Measurements from ENCODE around the gene RNASE12.

Gene RNASE12

DNA sequence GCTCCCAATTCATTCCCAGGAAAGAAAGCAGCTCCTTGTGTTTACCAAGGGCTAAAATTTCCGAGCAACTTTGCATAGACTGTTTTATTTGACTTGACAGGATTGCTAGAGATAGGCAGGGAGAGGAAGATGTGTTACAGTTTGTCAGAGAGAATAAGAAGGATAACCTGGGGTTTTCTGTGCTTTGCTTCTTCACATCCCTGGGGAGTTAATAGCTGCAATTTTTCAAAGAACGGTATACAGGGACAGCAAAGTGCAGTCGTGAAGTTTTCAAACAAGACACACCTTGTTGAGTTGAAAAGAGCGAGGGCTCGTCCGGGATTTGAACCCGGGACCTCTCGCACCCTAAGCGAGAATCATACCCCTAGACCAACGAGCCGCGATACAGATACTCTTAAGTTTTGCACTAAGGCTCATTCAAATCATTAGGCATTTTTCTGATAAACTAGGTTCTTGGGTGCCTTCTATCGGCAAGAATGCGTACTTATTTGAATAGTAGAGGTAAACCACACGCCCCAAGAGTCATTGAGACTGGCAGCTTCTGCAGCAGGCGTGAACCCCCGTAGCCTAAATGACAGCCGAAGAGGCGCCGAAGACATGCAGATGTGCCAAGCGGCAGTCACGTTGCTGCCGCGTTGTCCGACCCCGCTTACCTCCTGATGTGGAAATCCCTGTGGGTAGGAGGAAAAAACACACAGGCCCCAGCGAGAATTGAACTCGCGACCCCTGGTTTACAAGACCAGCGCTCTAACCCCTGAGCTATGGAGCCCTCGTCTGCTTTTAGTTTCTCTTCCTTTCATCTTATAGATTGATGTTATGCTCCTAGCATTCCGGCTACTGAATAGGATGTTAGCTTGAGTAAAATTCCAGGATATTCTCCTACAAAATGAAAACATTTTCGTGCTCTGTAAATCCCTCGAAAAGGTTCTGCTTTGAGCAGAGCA lies 22.2 kb upstream of the RNASE12 start:
- ChIA-PET POLR2A (interaction anchor here (0.7 to 2.5 kb wide), 8 partner anchors 18 to 270 kb away, joined by 3 to 16 read pairs (median 6); partner anchors contain the start of genes PARP2, PIP4P1 and PNP), CTCF (interaction anchor here (0.6 to 2.6 kb wide), 15 partner anchors 10 to 297 kb away, joined by 3 to 22 read pairs (median 3); partner anchors contain the start of gene PARP2)
- Histone ChIP-seq H3K27ac (ENCODE audit: extremely low read depth, low read depth, low read length) (peak overlapping the region; percentile 74), H3K4me3 (ENCODE audit: low read depth, low read length) (peak overlapping the region; percentile 81), H3K4me1 (ENCODE audit: control insufficient read depth, insufficient read depth, low read length) (peaks cover 13% of the 10 kb centered on the region), H3K9me3 (ENCODE audit: control insufficient read depth, insufficient read depth, low read depth, low read length) (no peaks in the 10 kb centered on the region), H3K36me3 (ENCODE audit: control insufficient read depth in 2 of 2, insufficient read depth in 1 of 2, low read length in 2 of 2) (no peaks in the 10 kb centered on the region)
- TF ChIP-seq ZNF114 (tag by site-specific recombination; IDR thresholded peaks at IDR 0.05) (no peak), ZNF626 (tag by site-specific recombination; IDR thresholded peaks at IDR 0.05) (0 out of 2 replicates have a peak, but pooled peaks have one; percentile 43), ZNF169 (tag by site-specific recombination; IDR thresholded peaks at IDR 0.05) (no peak), ZNF768 (tag by site-specific recombination; IDR thresholded peaks at IDR 0.05) (no peak), ZSCAN30 (tag by site-specific recombination; IDR thresholded peaks at IDR 0.05) (peak; percentile 50; the same call in 1 of the 2 replicates), BCL11A (tag by site-specific recombination; IDR thresholded peaks at IDR 0.05; ENCODE audit: low read depth) (peak; percentile 44; the same call in 1 of the 2 replicates), SP3 (tag by site-specific recombination; IDR thresholded peaks at IDR 0.05) (peak; percentile 59), ZFP41 (tag by site-specific recombination; IDR thresholded peaks at IDR 0.05; ENCODE audit: borderline replicate concordance) (no peak), ZNF560 (tag by site-specific recombination; IDR thresholded peaks at IDR 0.05; ENCODE audit: borderline replicate concordance) (no peak), ZNF510 (tag by site-specific recombination; IDR thresholded peaks at IDR 0.05; ENCODE audit: insufficient replicate concordance) (no peak), ZNF571 (tag by site-specific recombination; IDR thresholded peaks at IDR 0.05) (no peak), ZNF138 (tag by site-specific recombination; IDR thresholded peaks at IDR 0.05; ENCODE audit: borderline replicate concordance) (no peak), ZNF274 (IDR thresholded peaks at IDR 0.05; ENCODE audit: low read length) (no peak), ZNF274 (tag by site-specific recombination; IDR thresholded peaks at IDR 0.05; ENCODE audit: borderline replicate concordance) (no peak), ZNF585B (tag by site-specific recombination; IDR thresholded peaks at IDR 0.05) (no peak), GLI4 (tag by site-specific recombination; IDR thresholded peaks at IDR 0.05) (no peak), ZNF132 (tag by site-specific recombination; IDR thresholded peaks at IDR 0.05; ENCODE audit: borderline replicate concordance) (no peak), ZNF530 (tag by site-specific recombination; IDR thresholded peaks at IDR 0.05; ENCODE audit: low read depth) (no peak), ZNF433 (tag by site-specific recombination; IDR thresholded peaks at IDR 0.05; ENCODE audit: low read depth) (no peak), ZNF623 (tag by site-specific recombination; IDR thresholded peaks at IDR 0.05) (peak; percentile 14; the same call in 1 of the 2 replicates), RBAK (tag by site-specific recombination; IDR thresholded peaks at IDR 0.05) (no peak), ZNF174 (tag by site-specific recombination; IDR thresholded peaks at IDR 0.05) (no peak), ZNF239 (tag by site-specific recombination; IDR thresholded peaks at IDR 0.05) (0 out of 2 replicates have a peak, but pooled peaks have one; percentile 26), MYNN (tag by site-specific recombination; IDR thresholded peaks at IDR 0.05; ENCODE audit: borderline replicate concordance) (no peak), ZNF664 (tag by site-specific recombination; IDR thresholded peaks at IDR 0.05) (0 out of 2 replicates have a peak, but pooled peaks have one; percentile 6)
- TF ChIP-seq, protein P1, sequence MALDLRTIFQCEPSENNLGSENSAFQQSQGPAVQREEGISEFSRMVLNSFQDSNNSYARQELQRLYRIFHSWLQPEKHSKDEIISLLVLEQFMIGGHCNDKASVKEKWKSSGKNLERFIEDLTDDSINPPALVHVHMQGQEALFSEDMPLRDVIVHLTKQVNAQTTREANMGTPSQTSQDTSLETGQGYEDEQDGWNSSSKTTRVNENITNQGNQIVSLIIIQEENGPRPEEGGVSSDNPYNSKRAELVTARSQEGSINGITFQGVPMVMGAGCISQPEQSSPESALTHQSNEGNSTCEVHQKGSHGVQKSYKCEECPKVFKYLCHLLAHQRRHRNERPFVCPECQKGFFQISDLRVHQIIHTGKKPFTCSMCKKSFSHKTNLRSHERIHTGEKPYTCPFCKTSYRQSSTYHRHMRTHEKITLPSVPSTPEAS (tag by site-specific recombination; IDR thresholded peaks at IDR 0.05) = peak; percentile 24; the same call in 1 of the 2 replicates
- TF ChIP-seq, protein P2, sequence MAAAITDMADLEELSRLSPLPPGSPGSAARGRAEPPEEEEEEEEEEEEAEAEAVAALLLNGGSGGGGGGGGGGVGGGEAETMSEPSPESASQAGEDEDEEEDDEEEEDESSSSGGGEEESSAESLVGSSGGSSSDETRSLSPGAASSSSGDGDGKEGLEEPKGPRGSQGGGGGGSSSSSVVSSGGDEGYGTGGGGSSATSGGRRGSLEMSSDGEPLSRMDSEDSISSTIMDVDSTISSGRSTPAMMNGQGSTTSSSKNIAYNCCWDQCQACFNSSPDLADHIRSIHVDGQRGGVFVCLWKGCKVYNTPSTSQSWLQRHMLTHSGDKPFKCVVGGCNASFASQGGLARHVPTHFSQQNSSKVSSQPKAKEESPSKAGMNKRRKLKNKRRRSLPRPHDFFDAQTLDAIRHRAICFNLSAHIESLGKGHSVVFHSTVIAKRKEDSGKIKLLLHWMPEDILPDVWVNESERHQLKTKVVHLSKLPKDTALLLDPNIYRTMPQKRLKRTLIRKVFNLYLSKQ (tag by site-specific recombination; IDR thresholded peaks at IDR 0.05; ENCODE audit: borderline replicate concordance) = no peak
- TF ChIP-seq, protein P3, sequence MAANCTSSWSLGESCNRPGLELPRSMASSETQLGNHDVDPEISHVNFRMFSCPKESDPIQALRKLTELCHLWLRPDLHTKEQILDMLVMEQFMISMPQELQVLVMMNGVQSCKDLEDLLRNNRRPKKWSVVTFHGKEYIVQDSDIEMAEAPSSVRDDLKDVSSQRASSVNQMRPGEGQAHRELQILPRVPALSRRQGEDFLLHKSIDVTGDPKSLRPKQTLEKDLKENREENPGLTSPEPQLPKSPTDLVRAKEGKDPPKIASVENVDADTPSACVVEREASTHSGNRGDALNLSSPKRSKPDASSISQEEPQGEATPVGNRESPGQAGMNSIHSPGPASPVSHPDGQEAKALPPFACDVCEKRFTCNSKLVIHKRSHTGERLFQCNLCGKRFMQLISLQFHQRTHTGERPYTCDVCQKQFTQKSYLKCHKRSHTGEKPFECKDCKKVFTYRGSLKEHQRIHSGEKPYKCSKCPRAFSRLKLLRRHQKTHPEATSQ (tag by site-specific recombination; IDR thresholded peaks at IDR 0.05) = peak; percentile 43; the same call in 1 of the 2 replicates
- TF ChIP-seq, protein P4, sequence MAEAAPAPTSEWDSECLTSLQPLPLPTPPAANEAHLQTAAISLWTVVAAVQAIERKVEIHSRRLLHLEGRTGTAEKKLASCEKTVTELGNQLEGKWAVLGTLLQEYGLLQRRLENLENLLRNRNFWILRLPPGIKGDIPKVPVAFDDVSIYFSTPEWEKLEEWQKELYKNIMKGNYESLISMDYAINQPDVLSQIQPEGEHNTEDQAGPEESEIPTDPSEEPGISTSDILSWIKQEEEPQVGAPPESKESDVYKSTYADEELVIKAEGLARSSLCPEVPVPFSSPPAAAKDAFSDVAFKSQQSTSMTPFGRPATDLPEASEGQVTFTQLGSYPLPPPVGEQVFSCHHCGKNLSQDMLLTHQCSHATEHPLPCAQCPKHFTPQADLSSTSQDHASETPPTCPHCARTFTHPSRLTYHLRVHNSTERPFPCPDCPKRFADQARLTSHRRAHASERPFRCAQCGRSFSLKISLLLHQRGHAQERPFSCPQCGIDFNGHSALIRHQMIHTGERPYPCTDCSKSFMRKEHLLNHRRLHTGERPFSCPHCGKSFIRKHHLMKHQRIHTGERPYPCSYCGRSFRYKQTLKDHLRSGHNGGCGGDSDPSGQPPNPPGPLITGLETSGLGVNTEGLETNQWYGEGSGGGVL (tag by site-specific recombination; IDR thresholded peaks at IDR 0.05) = no peak
- TF ChIP-seq, protein P5, sequence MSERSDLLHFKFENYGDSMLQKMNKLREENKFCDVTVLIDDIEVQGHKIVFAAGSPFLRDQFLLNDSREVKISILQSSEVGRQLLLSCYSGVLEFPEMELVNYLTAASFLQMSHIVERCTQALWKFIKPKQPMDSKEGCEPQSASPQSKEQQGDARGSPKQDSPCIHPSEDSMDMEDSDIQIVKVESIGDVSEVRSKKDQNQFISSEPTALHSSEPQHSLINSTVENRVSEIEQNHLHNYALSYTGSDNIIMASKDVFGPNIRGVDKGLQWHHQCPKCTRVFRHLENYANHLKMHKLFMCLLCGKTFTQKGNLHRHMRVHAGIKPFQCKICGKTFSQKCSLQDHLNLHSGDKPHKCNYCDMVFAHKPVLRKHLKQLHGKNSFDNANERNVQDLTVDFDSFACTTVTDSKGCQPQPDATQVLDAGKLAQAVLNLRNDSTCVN (tag by site-specific recombination; optimal IDR thresholded peaks at IDR 0.05) = peak; percentile 45

Data from HEK293 (cell line).